Muscle of leg (tissue), 16 donors: ENCODE results near the gene SPINK9. TPM values are rescaled to one million over a fixed set of nuclear protein-coding genes. Genes with fewer than 3 reads are reported as not detected.

Experiments used
- DNase-seq: peaks from one replicate; pipeline ENCODE4 v3.0.0; 2013
- H3K27ac ChIP-seq: one replicate; pipeline ENCODE4 v1.5.1; 2013; ENCODE audit warnings: mild to moderate bottlenecking, low read length, control low read depth
- H3K27me3 ChIP-seq: one replicate; pipeline ENCODE4 v1.6.1; 2013; ENCODE audit warnings: low read length; ENCODE audit not compliant: control insufficient read depth, insufficient read depth
- H3K36me3 ChIP-seq: one replicate; pipeline ENCODE4 v1.6.1; 2013; ENCODE audit warnings: low read length; ENCODE audit not compliant: control insufficient read depth, insufficient read depth
- H3K4me1 ChIP-seq: one replicate; pipeline ENCODE4 v1.6.1; 2013; ENCODE audit warnings: low read length; ENCODE audit not compliant: control insufficient read depth, insufficient read depth
- H3K4me3 ChIP-seq: one replicate; pipeline ENCODE4 v1.5.1; 2013; ENCODE audit warnings: low read length, control low read depth
- H3K9me3 ChIP-seq: replicated peaks from 2 replicates; pipeline ENCODE4 v1.6.1; 2013; ENCODE audit warnings: low read depth, low read length; ENCODE audit not compliant: control insufficient read depth
- WGBS: methylation state at CpG from one replicate; pipeline ENCODE4 v1.1.5; 2013; ENCODE audit warnings: missing lambda C conversion rate; ENCODE audit not compliant: insufficient coverage; 5-methylcytosine and 5-hydroxymethylcytosine counted together
- long read RNA-seq, 11 donors: transcript quantifications; one replicate each; lab custom pipeline, GENCODE V29; 2026
- polyA plus RNA-seq, 8 donors: library from polyadenylated mRNA; unstranded; fragments of 120-200 nt; gene quantifications; one replicate each; pipeline versions ENCODE4 v1.2.1 to v1.2.3, GENCODE V29; 2013; ENCODE audit warnings: inconsistent platforms in 1 of 8, low replicate concordance in 1 of 8; ENCODE audit not compliant: insufficient read length in 8 of 8, insufficient read depth in 1 of 8
- total RNA-seq: library from RNA; stranded (reverse); fragments of 120-200 nt; gene quantifications from one replicate; pipeline ENCODE4 v1.2.4, GENCODE V29; 2013

Gene SPINK9
- not detected for total RNA-seq
- polyA plus RNA-seq: under 1 TPM in 1 of 8 donors, not detected in 7; 0.18 TPM
- long read RNA-seq, donor 1: 0 reads
- long read RNA-seq, donor 2: 0 reads
- long read RNA-seq, donor 3: 0 reads
- long read RNA-seq, donor 4: 0 reads
- long read RNA-seq, donor 5: 0 reads
- long read RNA-seq, donor 6: 0 reads
- long read RNA-seq, donor 7: 0 reads
- long read RNA-seq, donor 8: 0 reads
- long read RNA-seq, donor 9: 0 reads
- long read RNA-seq, donor 10: 0 reads
- long read RNA-seq, donor 11: 0 reads

- peaks cover 4% of the 10 kb centered on the region for H3K9me3 ChIP-seq
- H3K4me1 ChIP-seq: no peaks in the 10 kb centered on the region
- H3K4me3 ChIP-seq: no peak within 1 kb of the TSS
- H3K27ac ChIP-seq: no peak within 1 kb of the TSS
- H3K36me3 ChIP-seq: no peaks in the 10 kb centered on the region
- H3K27me3 ChIP-seq: no peaks in the 10 kb centered on the region
- DNase-seq: no peak
- no CpG with 5 or more reads among the region's 3 CpGs for WGBS
Measured at GRCh38 chr5:148335259-148335658, at the start of gene SPINK9. TSS of gene SPINK9 (plus strand) at chr5:148335559. CDS start at chr5:148335614, 55 bp downstream.

DNA sequence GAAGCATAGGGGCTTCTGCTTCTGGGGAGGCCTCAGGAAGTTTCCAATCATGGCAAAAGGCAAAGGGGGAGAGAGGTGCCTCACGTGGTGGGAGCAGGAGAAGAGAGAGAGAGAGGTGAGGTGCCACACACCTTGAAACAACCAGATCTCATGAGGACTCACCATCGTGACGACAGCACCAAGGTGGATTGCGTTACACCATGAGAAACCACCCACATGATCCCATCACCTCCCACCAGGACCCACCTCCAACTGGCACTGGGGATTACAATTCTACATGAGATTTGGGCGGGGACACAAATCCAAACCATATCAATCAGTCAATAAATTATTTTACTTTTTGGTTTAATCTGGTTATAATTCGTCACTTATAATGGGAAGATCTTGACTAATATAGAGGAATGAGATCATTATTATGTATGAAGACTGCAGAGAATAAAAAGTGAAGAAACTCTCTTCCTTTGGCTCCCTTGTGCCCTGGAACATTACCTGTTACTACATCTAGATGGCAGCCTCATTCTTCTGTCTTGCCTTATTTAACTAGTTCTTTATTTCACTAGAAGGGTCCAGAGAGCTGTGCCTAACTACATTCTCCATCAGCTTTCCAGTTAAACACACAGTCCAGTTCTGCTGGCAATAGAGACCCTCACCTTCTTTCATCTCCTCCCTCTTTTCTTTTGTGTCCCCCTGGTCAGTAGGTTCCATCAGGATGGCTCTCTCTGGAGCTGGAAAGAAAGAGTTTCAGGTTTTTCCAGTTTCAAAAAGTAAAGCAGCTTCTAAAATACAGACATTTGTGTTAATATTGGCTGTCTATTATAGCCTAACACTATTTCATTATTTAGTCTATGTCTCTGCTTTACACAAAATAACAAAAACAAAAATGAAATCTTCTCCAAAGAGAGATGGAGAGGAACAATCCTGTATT, 44.8 kb upstream of the SPINK9 start:
- WGBS: no CpG with 5 or more reads among the region's 6 CpGs
- Histone ChIP-seq H3K9me3 (no peaks in the 10 kb centered on the region), H3K27me3 (no peaks in the 10 kb centered on the region), H3K36me3 (no peaks in the 10 kb centered on the region), H3K27ac (no peak overlapping the region), H3K4me1 (no peaks in the 10 kb centered on the region), H3K4me3 (no peak overlapping the region)
- peak; percentile 7 for DNase-seq

- Histone ChIP-seq H3K27ac (no peak overlapping the region), H3K4me1 (no peaks in the 10 kb centered on the region), H3K9me3 (no peaks in the 10 kb centered on the region), H3K4me3 (no peak overlapping the region), H3K36me3 (no peaks in the 10 kb centered on the region), H3K27me3 (no peaks in the 10 kb centered on the region)
- DNase-seq: no peak
- WGBS: 59% methylated on average over 4 of the region's 4 CpGs
Measured at GRCh38 chr5:148297731-148298130, 37.6 kb upstream of the SPINK9 start.

DNA sequence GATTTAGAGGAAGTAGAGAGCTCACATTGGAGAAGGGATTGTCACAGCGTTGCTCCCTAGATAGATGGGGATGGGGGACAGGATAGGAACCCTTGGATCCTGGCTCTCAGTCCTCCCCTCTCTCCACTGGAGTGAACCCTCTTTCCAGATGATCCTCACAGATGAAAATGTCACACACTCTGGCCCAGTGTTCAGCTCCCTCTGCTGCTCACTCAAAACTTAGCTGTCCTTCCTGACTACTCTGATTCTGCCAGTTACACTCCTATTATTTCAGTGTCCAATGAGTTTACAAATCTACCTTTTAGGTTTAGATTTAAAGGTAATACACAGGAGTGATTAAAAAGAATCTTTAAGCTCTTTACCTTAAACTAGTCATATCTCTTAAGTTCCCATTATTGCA, 28.9 kb upstream of the SPINK9 start:
- no CpG with 5 or more reads among the region's 1 CpG for WGBS
- Histone ChIP-seq H3K4me3 (no peak overlapping the region), H3K27me3 (no peaks in the 10 kb centered on the region), H3K36me3 (no peaks in the 10 kb centered on the region), H3K4me1 (no peaks in the 10 kb centered on the region), H3K27ac (no peak overlapping the region), H3K9me3 (no peaks in the 10 kb centered on the region)
- no peak for DNase-seq

DNA sequence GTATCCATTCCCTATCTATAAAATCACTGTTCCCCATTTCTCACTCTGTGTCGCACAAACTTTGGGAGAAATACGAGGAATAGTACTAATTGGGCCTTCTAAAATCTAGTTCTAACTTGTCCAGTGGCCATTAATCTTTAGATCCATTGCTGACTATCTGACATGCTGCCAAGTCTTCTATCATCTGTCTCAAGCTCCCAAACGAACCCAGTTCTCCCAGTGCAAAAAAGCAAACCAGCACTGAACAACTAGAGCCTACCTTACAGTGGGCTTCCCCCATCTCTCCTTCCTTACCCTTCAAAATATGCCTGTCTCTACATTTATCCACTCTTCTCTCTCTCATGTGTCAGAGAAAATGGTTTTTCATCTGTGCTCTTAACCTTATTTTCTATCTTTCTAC, 26.3 kb upstream of the SPINK9 start:
- no peaks in the 10 kb centered on the region for H3K36me3 ChIP-seq
- 50% methylated on average over 1 of the region's 3 CpGs for WGBS
- no peaks in the 10 kb centered on the region for H3K4me1 ChIP-seq
- no peak overlapping the region for H3K27ac ChIP-seq
- no peak for DNase-seq
- H3K9me3 ChIP-seq: no peaks in the 10 kb centered on the region
- no peaks in the 10 kb centered on the region for H3K27me3 ChIP-seq
- H3K4me3 ChIP-seq: no peak overlapping the region

GRCh38 chr5:148309746-148310145, 25.6 kb upstream of the SPINK9 start:
- Histone ChIP-seq H3K27me3 (no peaks in the 10 kb centered on the region), H3K36me3 (no peaks in the 10 kb centered on the region), H3K4me3 (no peak overlapping the region), H3K4me1 (no peaks in the 10 kb centered on the region), H3K27ac (no peak overlapping the region), H3K9me3 (no peaks in the 10 kb centered on the region)
- no peak for DNase-seq

DNA sequence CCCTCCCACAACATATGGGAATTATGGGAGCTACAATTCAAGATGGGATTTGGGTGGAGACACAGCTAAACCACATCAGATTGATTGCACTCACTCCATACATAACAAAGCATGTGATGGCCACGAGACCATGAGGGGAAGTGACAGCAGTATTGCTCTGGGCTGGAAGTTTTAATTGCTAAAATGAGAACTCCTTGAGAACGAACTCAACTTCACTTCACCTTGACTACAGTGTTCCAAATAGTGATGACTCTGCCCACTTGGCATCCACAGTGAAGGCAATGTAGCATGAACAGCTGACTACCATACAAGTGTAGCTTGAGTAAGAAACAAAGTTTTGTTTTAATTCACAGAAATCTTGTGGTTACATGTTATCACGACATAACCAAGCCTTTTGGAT, 23.9 kb upstream of the SPINK9 start:
- DNase-seq: no peak
- H3K4me1 ChIP-seq: no peaks in the 10 kb centered on the region
- H3K27me3 ChIP-seq: no peaks in the 10 kb centered on the region
- WGBS: no CpG with 5 or more reads among the region's 3 CpGs
- no peaks in the 10 kb centered on the region for H3K36me3 ChIP-seq
- no peak overlapping the region for H3K4me3 ChIP-seq
- H3K9me3 ChIP-seq: no peaks in the 10 kb centered on the region
- H3K27ac ChIP-seq: no peak overlapping the region

GRCh38 chr5:148312153-148312552, 23.2 kb upstream of the SPINK9 start, which contains the start of gene SPINK7:
TSS of gene SPINK7 (plus strand) at chr5:148312423. CDS start at chr5:148312484, 61 bp downstream.
- Histone ChIP-seq H3K27ac (no peak within 1 kb of the TSS), H3K36me3 (no peaks in the 10 kb centered on the region), H3K27me3 (no peaks in the 10 kb centered on the region), H3K4me3 (no peak within 1 kb of the TSS), H3K9me3 (no peaks in the 10 kb centered on the region), H3K4me1 (no peaks in the 10 kb centered on the region)
- 79% methylated on average over 2 of the region's 3 CpGs for WGBS
- no peak for DNase-seq

- H3K27me3 ChIP-seq: no peaks in the 10 kb centered on the region
- no peaks in the 10 kb centered on the region for H3K36me3 ChIP-seq
- H3K9me3 ChIP-seq: no peaks in the 10 kb centered on the region
- no peak overlapping the region for H3K4me3 ChIP-seq
- no peak overlapping the region for H3K27ac ChIP-seq
- no peaks in the 10 kb centered on the region for H3K4me1 ChIP-seq
- no peak for DNase-seq
- no CpG with 5 or more reads among the region's 2 CpGs for WGBS
Measured at GRCh38 chr5:148314187-148314586, 21.2 kb upstream of the SPINK9 start.

- no peak for DNase-seq
- Histone ChIP-seq H3K27me3 (no peaks in the 10 kb centered on the region), H3K36me3 (no peaks in the 10 kb centered on the region), H3K9me3 (no peaks in the 10 kb centered on the region), H3K27ac (no peak overlapping the region), H3K4me1 (no peaks in the 10 kb centered on the region), H3K4me3 (no peak overlapping the region)
- no CpG with 5 or more reads among the region's 4 CpGs for WGBS
Measured at GRCh38 chr5:148314731-148315130, 20.6 kb upstream of the SPINK9 start.
